ENCODE results near the gene JPT2. TPM values are rescaled to one million over a fixed set of nuclear protein-coding genes. Genes with fewer than 3 reads are reported as not detected.
"Not testable (repeated sequence)": the region's sequence is repeated elsewhere in the genome, so short reads cannot be mapped to it uniquely, and the experiment has no call there.

JPT2 gene
- total and polyA plus RNA-seq, 8 donors = 13.5 to 49.3 (median 27.5) TPM

- no peaks in the 10 kb centered on the region for H3K9me3 ChIP-seq
- no peak for FAIRE-seq
- H3K27ac ChIP-seq = no peak overlapping the region
- no peaks in the 10 kb centered on the region for H3K27me3 ChIP-seq
- no peak for ATAC-seq
- intact Hi-C loops (cut with DNase I) = no loop called here
- H3K4me3 ChIP-seq = no peak overlapping the region
- DNase-seq = no peak
- 91 to 96% methylated on average over 7 of the region's 7 CpGs for WGBS, 2 donors
- peaks cover 0 to 36% (median 3%) of the 10 kb centered on the region in 3 donors for H3K36me3 ChIP-seq
- no peaks in the 10 kb centered on the region for H3K4me1 ChIP-seq
- no peak for TF ChIP-seq CTCF (IDR thresholded peaks at IDR 0.05)
These were observed 53.0 kb downstream of the JPT2 start for GRCh38 chr16:1731073-1731472.

- no peak overlapping the region for H3K27ac ChIP-seq
- H3K36me3 ChIP-seq = peaks cover 0 to 36% (median 3%) of the 10 kb centered on the region in 3 donors
- DNase-seq (no peak), ATAC-seq (no peak), FAIRE-seq (no peak)
- TF ChIP-seq CTCF (IDR thresholded peaks at IDR 0.05) = no peak
- H3K9me3 ChIP-seq = no peaks in the 10 kb centered on the region
- no peak overlapping the region for H3K4me3 ChIP-seq
- H3K4me1 ChIP-seq = no peaks in the 10 kb centered on the region
- intact Hi-C loops (cut with DNase I) = no loop called here
- 76 to 78% methylated on average over 7 of the region's 7 CpGs for WGBS, 2 donors
- no peaks in the 10 kb centered on the region for H3K27me3 ChIP-seq
These were observed 53.5 kb downstream of the JPT2 start for GRCh38 chr16:1731603-1732002.

- WGBS, 2 donors = 85 to 87% methylated on average over 14 of the region's 14 CpGs
- peaks cover 0 to 36% (median 3%) of the 10 kb centered on the region in 3 donors for H3K36me3 ChIP-seq
- H3K27me3 ChIP-seq = no peaks in the 10 kb centered on the region
- no peaks in the 10 kb centered on the region for H3K9me3 ChIP-seq
- FAIRE-seq = no peak
- TF ChIP-seq CTCF (IDR thresholded peaks at IDR 0.05) = no peak
- intact Hi-C loops (cut with DNase I) = no loop called here
- no peak overlapping the region for H3K4me3 ChIP-seq
- H3K4me1 ChIP-seq = no peaks in the 10 kb centered on the region
- no peak overlapping the region for H3K27ac ChIP-seq
- ATAC-seq = no peak
- DNase-seq = no peak
These were observed 54.0 kb downstream of the JPT2 start for GRCh38 chr16:1732071-1732470.

- H3K27me3 ChIP-seq; H3K9me3 ChIP-seq; FAIRE-seq; H3K27ac ChIP-seq; ATAC-seq; H3K4me3 ChIP-seq; intact Hi-C loops (cut with DNase I); H3K4me1 ChIP-seq; DNase-seq: not testable (repeated sequence)
- 90 to 91% methylated on average over 20 to 21 of the region's 21 CpGs for WGBS, 2 donors
- peaks cover 0 to 36% (median 3%) of the 10 kb centered on the region in 3 donors for H3K36me3 ChIP-seq
These were observed 54.5 kb downstream of the JPT2 start for GRCh38 chr16:1732551-1732987.

- WGBS, 2 donors = 95 to 97% methylated on average over 22 of the region's 22 CpGs
- no peak overlapping the region for H3K4me3 ChIP-seq
- no peak for TF ChIP-seq CTCF (IDR thresholded peaks at IDR 0.05)
- H3K27ac ChIP-seq = no peak overlapping the region
- no peak for DNase-seq
- intact Hi-C loops (cut with DNase I) = no loop called here
- peak in 1 of 4 donors; percentile 32 for ATAC-seq
- no peak for FAIRE-seq
- no peaks in the 10 kb centered on the region for H3K27me3 ChIP-seq
- H3K4me1 ChIP-seq = no peaks in the 10 kb centered on the region
- no peaks in the 10 kb centered on the region for H3K9me3 ChIP-seq
- peaks cover 0 to 31% (median 3%) of the 10 kb centered on the region in 3 donors for H3K36me3 ChIP-seq
These were observed 56.0 kb downstream of the JPT2 start for GRCh38 chr16:1734123-1734522.
